ENCODE results near the gene DERL2. TPM values are rescaled to one million over a fixed set of nuclear protein-coding genes. Genes with fewer than 3 reads are reported as not detected.

DERL2 gene
- total RNA-seq, 4 donors from 2014 or later: 23.8 to 48.5 (median 26.2) TPM

GRCh38 chr17:5481451-5481850, 4.5 kb downstream of the DERL2 start:
- Histone ChIP-seq H3K4me1 (peaks cover 0 to 26% (median 6%) of the 10 kb centered on the region in 3 donors), H3K27ac (no peak overlapping the region), H3K9me3 (no peaks in the 10 kb centered on the region), H3K27me3 (no peaks in the 10 kb centered on the region), H3K36me3 (peaks cover 0 to 84% of the 10 kb centered on the region in 2 donors), H3K4me3 (no peak overlapping the region)
- 90 to 100% methylated on average over 4 of the region's 4 CpGs for WGBS, 2 donors (ENCODE audit: low coverage in 1 of 2)
- TF ChIP-seq POLR2AphosphoS5 (IDR thresholded peaks at IDR 0.05): no peak
- TF ChIP-seq EP300 (IDR thresholded peaks at IDR 0.05): no peak
- TF ChIP-seq CTCF (IDR thresholded peaks at IDR 0.05): no peak
- no peak for TF ChIP-seq POLR2A (IDR thresholded peaks at IDR 0.05)
- ATAC-seq: no peak

- H3K9me3 ChIP-seq: no peaks in the 10 kb centered on the region
- peaks cover 0 to 89% of the 10 kb centered on the region in 2 donors for H3K36me3 ChIP-seq
- H3K27ac ChIP-seq: no peak overlapping the region
- TF ChIP-seq EP300 (IDR thresholded peaks at IDR 0.05): no peak
- TF ChIP-seq POLR2AphosphoS5 (IDR thresholded peaks at IDR 0.05): no peak
- TF ChIP-seq CTCF (IDR thresholded peaks at IDR 0.05): no peak
- no peak for TF ChIP-seq POLR2A (IDR thresholded peaks at IDR 0.05)
- no peaks in the 10 kb centered on the region for H3K27me3 ChIP-seq
- 68 to 79% methylated on average over 5 to 6 of the region's 6 CpGs for WGBS, 2 donors (ENCODE audit: low coverage in 1 of 2)
- H3K4me3 ChIP-seq: no peak overlapping the region
- no peak for ATAC-seq
- peaks cover 0 to 26% (median 6%) of the 10 kb centered on the region in 3 donors for H3K4me1 ChIP-seq
Observed at GRCh38 chr17:5480962-5481361, 5.0 kb downstream of the DERL2 start.

GRCh38 chr17:5478992-5479391, 7.0 kb downstream of the DERL2 start:
- Histone ChIP-seq H3K4me1 (peaks cover 0 to 8% (median 0%) of the 10 kb centered on the region in 3 donors), H3K27me3 (no peaks in the 10 kb centered on the region), H3K4me3 (no peak overlapping the region), H3K27ac (no peak overlapping the region), H3K36me3 (peaks cover 7 to 100% of the 10 kb centered on the region in 2 donors), H3K9me3 (no peaks in the 10 kb centered on the region)
- TF ChIP-seq POLR2A (IDR thresholded peaks at IDR 0.05) (no peak), CTCF (IDR thresholded peaks at IDR 0.05) (no peak), EP300 (IDR thresholded peaks at IDR 0.05) (no peak)
- WGBS, 2 donors (ENCODE audit: low coverage in 1 of 2): 89 to 96% methylated on average over 3 to 4 of the region's 4 CpGs
- ATAC-seq: no peak

- ATAC-seq: no peak
- Histone ChIP-seq H3K4me1 (peaks cover 0 to 6% (median 0%) of the 10 kb centered on the region in 3 donors), H3K36me3 (peaks cover 8 to 71% of the 10 kb centered on the region in 2 donors), H3K27me3 (no peaks in the 10 kb centered on the region), H3K27ac (no peak overlapping the region), H3K4me3 (no peak overlapping the region), H3K9me3 (no peaks in the 10 kb centered on the region)
- TF ChIP-seq POLR2A (IDR thresholded peaks at IDR 0.05): no peak
- no peak for TF ChIP-seq EP300 (IDR thresholded peaks at IDR 0.05)
- no peak for TF ChIP-seq CTCF (IDR thresholded peaks at IDR 0.05)
- no peak for TF ChIP-seq POLR2AphosphoS5 (IDR thresholded peaks at IDR 0.05)
- 75 to 83% methylated on average over 1 to 2 of the region's 2 CpGs for WGBS, 2 donors (ENCODE audit: low coverage in 1 of 2)
Observed at GRCh38 chr17:5473906-5474305, 12.1 kb downstream of the DERL2 start.

- ATAC-seq: no peak
- H3K27me3 ChIP-seq: no peaks in the 10 kb centered on the region
- no peak for TF ChIP-seq CTCF (IDR thresholded peaks at IDR 0.05)
- TF ChIP-seq POLR2A (IDR thresholded peaks at IDR 0.05): no peak
- no peak for TF ChIP-seq POLR2AphosphoS5 (IDR thresholded peaks at IDR 0.05)
- TF ChIP-seq EP300 (IDR thresholded peaks at IDR 0.05): no peak
- H3K4me1 ChIP-seq: peaks cover 0 to 15% (median 4%) of the 10 kb centered on the region in 3 donors
- H3K4me3 ChIP-seq: no peak overlapping the region
- no peak overlapping the region for H3K27ac ChIP-seq
- no peaks in the 10 kb centered on the region for H3K9me3 ChIP-seq
- H3K36me3 ChIP-seq: peaks cover 8 to 57% of the 10 kb centered on the region in 2 donors
- WGBS, 2 donors (ENCODE audit: low coverage in 1 of 2): 72 to 88% methylated on average over 2 to 3 of the region's 3 CpGs
Observed at GRCh38 chr17:5472511-5472910, 13.5 kb downstream of the DERL2 start.

All from gastroesophageal sphincter (tissue), 4 donors.